ENCODE data around the gene NIP7.
"Not testable (repeated sequence)": the region's sequence is repeated elsewhere in the genome, so short reads cannot be mapped to it uniquely, and the experiment has no call there.

The NIP7 gene

DNA sequence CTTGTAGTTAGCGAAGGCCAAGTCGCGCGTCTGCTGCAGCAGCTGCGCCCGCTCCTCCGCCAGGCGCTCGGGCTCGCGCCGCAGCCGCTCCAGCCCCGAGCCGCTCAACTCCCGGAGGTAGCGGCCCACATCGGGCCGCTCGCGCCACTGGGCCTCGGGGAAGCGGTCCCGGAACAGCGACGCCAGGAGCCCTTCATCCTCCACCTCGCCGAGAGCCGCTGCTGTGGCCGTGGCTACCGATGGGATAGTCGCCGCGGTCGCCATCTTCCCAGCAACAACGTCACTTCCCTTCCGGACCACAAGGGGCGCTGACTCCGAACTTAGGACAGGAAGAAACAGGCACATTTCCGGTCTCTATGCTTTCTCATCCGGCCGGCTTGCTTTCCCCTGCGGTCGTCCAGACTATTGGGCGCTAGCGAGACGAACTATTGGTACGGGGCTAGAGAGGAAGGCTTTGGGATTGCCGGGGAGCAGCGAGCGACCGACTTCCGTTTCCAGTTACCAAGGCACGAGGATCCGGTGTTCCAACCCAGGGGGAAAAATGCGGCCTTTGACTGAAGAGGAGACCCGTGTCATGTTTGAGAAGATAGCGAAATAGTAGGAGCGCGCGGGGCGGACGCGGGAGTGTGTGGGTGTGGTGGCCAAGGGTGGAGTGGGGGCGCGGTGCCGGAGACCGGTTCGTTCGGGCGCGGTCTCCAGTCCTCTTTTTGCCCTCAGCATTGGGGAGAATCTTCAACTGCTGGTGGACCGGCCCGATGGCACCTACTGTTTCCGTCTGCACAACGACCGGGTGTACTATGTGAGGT lies at the start of gene NIP7, which contains the start of gene COG8:
Gene NIP7 (plus strand): TSS at position 484 of the 806 bp plus-strand sequence. CDS start 58 bp downstream, at position 542.
Gene COG8 (minus strand): TSS at position 276 of the 806 bp plus-strand sequence. CDS start 12 bp downstream, at position 264.
- H3K27me3 ChIP-seq (replicated peaks; ENCODE audit: control insufficient read depth, insufficient read depth, low read length) = no peaks in the 10 kb centered on the region
- H3K36me3 ChIP-seq (ENCODE audit: control insufficient read depth, insufficient read depth, low read length) = peaks cover 9% of the 10 kb centered on the region
- peak; percentile 76 for TF ChIP-seq CTCF (IDR thresholded peaks at IDR 0.05; ENCODE audit: insufficient read depth, low read length, poor library complexity, severe bottlenecking)
- H3K4me3 ChIP-seq (replicated peaks; ENCODE audit: low read depth, low read length) = peak within 1 kb of the TSS; percentile 97
- peak; percentile 91 for DNase-seq (ENCODE audit: extremely low read depth, insufficient read length)

GRCh38 chr16:69291657-69292056 lies 47.9 kb upstream of the NIP7 start:
- not testable (repeated sequence) for H3K36me3 ChIP-seq (ENCODE audit: control insufficient read depth, insufficient read depth, low read length); DNase-seq (ENCODE audit: extremely low read depth, insufficient read length); H3K27me3 ChIP-seq (replicated peaks; ENCODE audit: control insufficient read depth, insufficient read depth, low read length); H3K4me3 ChIP-seq (replicated peaks; ENCODE audit: low read depth, low read length)

DNA sequence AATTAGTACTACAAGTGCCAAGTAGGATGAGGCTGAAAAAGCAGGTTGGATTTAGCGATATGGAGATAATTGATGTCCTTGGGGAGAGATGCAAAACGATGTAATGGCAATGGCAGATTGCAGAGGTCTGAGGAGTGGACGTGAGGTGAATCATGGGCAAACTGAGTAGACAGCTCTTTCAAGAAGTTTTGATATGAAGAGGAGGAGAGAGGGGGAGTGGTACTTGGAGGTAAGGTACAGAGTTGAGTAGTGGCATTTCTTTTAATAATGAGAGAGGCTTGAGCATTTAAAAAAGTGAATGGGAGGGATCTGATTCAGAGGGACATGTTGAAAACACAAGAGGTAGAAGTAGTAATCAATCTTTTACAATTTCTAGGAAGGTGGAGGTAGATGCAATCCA lies 46.2 kb upstream of the NIP7 start:
- DNase-seq (ENCODE audit: extremely low read depth, insufficient read length) = no peak
- no peak overlapping the region for H3K4me3 ChIP-seq (replicated peaks; ENCODE audit: low read depth, low read length)
- no peaks in the 10 kb centered on the region; the same call in 1 of the 2 replicates for H3K36me3 ChIP-seq (ENCODE audit: control insufficient read depth, insufficient read depth, low read length)
- H3K27me3 ChIP-seq (replicated peaks; ENCODE audit: control insufficient read depth, insufficient read depth, low read length) = no peaks in the 10 kb centered on the region
- TF ChIP-seq CTCF (IDR thresholded peaks at IDR 0.05; ENCODE audit: insufficient read depth, low read length, poor library complexity, severe bottlenecking) = no peak

GRCh38 chr16:69294051-69294450 lies 45.5 kb upstream of the NIP7 start:
- TF ChIP-seq CTCF (IDR thresholded peaks at IDR 0.05; ENCODE audit: insufficient read depth, low read length, poor library complexity, severe bottlenecking) = no peak
- Histone ChIP-seq H3K4me3 (replicated peaks; ENCODE audit: low read depth, low read length) (no peak overlapping the region), H3K27me3 (replicated peaks; ENCODE audit: control insufficient read depth, insufficient read depth, low read length) (no peaks in the 10 kb centered on the region), H3K36me3 (ENCODE audit: control insufficient read depth, insufficient read depth, low read length) (no peaks in the 10 kb centered on the region; the same call in 1 of the 2 replicates)
- no peak for DNase-seq (ENCODE audit: extremely low read depth, insufficient read length)

GRCh38 chr16:69296771-69297170 lies 42.8 kb upstream of the NIP7 start:
- not testable (repeated sequence) for H3K4me3 ChIP-seq (replicated peaks; ENCODE audit: low read depth, low read length); H3K27me3 ChIP-seq (replicated peaks; ENCODE audit: control insufficient read depth, insufficient read depth, low read length); DNase-seq (ENCODE audit: extremely low read depth, insufficient read length); H3K36me3 ChIP-seq (ENCODE audit: control insufficient read depth, insufficient read depth, low read length)

GRCh38 chr16:69298261-69298660 lies 41.3 kb upstream of the NIP7 start:
- no peak for TF ChIP-seq CTCF (IDR thresholded peaks at IDR 0.05; ENCODE audit: insufficient read depth, low read length, poor library complexity, severe bottlenecking)

More at GRCh38 chr16:69298261-69298660, 41.3 kb upstream of the NIP7 start:
- H3K4me3 ChIP-seq (replicated peaks; ENCODE audit: low read depth, low read length) = no peak overlapping the region
- no peaks in the 10 kb centered on the region for H3K27me3 ChIP-seq (replicated peaks; ENCODE audit: control insufficient read depth, insufficient read depth, low read length)
- DNase-seq (ENCODE audit: extremely low read depth, insufficient read length) = no peak
- peaks cover 1% of the 10 kb centered on the region; the same call in 1 of the 2 replicates for H3K36me3 ChIP-seq (ENCODE audit: control insufficient read depth, insufficient read depth, low read length)

Data from GM06990 (cell line).